Ecto neural progenitor cell (in vitro differentiated cells): Measurements from ENCODE around the gene ATF1.

Experiments used
- DNase-seq: peaks from one replicate; pipeline ENCODE4 v3.0.0-alpha.2; 2018; ENCODE audit warnings: low spot score

ATF1 gene

GRCh38 chr12:50763639-50764285 lies at the start of gene ATF1:
Gene ATF1 (plus strand): TSS chr12:50764101. CDS start chr12:50780146, 16,045 bp downstream.
- DNase-seq, result peak; percentile 97

GRCh38 chr12:50715174-50715573 lies 48.7 kb upstream of the ATF1 start:
- DNase-seq, result no peak

DNA sequence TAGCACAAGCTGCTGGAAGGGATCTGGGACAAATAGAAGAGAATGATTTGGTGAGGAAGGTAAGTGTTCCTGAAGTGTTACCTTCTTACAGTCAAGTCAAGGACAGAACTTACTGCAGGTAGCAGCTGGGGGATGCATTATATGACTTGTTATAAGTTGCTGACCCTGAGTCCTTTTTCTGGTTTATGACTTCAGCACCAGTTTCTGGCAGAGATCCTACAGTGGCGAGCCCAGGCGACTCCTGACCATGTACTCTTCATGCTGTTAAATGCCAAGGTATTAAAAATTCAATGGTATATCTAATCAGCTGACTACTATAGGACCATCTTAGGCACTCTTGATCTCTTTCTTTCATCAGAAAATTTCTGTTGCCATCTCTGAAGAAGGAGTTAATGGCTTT lies 45.1 kb upstream of the ATF1 start:
- no peak for DNase-seq

GRCh38 chr12:50720085-50720484 lies 43.8 kb upstream of the ATF1 start:
- DNase-seq, result no peak

- no peak for DNase-seq
These were observed 43.4 kb upstream of the ATF1 start for GRCh38 chr12:50720501-50720900.

GRCh38 chr12:50723865-50724264 lies 40.0 kb upstream of the ATF1 start:
- DNase-seq, result no peak

DNA sequence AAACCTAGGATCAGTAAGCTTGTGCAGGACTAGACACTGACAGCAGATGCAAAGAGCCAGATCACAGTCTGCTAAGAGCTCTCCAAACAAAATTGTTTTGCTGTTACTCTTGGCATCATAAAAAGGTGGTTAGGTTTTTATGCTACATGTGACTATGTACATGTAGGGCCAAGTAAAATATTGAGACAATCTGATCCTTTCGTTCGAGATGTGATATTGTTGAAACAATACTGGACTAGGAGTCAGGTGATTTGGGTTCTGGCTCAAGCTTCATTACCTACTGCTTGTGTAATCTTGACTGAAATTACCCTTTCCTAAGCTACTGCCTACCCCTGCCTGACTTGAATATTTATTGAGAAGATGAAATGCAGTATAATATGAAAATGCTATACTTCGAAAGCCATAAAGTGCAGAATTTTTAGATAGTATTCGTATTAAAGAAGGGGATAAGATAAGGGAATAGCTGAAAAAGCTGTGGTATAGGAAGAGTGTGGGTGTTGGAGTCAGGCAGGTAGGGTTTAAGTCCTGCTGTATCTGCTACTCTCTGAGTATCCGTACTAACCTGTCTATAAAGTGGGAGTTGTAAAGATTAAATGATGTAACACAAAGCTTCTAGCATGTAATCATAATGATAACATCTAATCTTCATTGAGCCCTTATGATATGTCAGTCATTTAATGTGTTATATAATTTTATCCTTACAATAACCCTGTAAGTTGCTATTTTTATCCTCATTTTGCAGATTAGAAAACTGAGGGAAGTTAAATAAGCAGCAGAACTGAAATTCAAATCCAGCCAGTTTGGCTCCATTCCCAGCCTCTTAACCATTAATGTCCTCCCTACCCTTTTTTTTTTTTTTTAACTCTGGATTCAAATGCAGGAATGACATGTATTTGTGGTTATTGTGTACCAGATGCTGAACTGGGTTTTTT lies 38.6 kb upstream of the ATF1 start:
- no peak for DNase-seq

DNA sequence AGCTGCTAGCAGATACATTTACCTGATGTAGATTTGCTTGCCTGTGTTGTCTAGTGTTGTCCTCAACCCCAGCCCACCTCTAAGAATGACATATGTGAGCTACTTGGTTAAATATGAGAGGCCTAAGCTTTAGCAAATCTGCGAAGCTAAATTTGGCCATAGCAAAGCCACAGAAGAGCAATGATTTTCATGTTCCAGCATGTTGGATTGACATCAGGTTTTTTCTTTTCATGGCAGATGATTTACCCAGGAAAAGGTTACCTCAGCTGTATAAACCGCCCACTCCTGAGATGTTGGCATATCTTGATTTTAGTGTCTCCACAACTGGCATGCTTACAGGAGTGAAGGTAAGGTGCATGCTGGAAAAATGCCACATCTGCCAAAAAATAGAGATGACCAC lies 36.4 kb upstream of the ATF1 start:
- DNase-seq, result no peak

- DNase-seq, result no peak
These were observed 35.5 kb upstream of the ATF1 start for GRCh38 chr12:50728417-50728816.

DNA sequence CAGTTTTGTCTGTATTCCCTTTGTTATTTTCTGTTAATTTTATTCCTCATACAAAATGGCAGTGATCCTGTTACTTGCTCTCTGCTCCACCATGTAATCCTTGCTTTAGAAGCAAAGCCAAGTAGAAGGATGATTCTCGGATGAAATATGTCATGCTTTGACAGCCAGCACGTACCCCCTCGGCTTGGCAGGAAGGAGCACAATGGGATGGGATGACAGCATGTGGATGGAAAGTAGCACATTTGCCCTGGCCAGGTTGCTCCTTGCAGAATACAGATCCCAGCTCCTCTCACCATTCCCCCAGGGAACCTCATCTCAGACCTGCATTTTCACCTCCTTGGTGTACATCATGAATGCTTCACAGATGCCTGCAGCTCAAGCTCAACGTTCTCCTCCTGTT lies 35.1 kb upstream of the ATF1 start:
- DNase-seq, result no peak

DNA sequence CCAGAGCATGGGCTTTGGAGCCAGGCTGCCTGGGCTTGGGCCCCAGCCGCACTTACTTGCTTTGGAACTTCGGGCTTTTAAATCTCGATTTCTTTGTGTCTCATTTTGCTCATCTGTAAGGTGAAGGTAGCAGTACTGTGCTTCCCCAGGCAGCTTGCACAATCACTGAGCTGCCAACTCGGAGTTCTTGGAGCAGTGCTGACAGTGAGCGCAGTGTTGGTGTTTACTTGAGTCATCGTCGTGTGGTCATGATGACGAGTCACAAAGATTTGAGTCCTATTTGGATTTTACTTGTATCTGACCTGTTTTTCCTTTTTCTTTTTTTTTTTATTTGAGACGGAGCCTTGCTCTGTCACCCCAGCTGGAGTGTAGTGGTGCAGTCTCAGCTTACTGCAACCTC lies 31.3 kb upstream of the ATF1 start:
- DNase-seq, result no peak

DNA sequence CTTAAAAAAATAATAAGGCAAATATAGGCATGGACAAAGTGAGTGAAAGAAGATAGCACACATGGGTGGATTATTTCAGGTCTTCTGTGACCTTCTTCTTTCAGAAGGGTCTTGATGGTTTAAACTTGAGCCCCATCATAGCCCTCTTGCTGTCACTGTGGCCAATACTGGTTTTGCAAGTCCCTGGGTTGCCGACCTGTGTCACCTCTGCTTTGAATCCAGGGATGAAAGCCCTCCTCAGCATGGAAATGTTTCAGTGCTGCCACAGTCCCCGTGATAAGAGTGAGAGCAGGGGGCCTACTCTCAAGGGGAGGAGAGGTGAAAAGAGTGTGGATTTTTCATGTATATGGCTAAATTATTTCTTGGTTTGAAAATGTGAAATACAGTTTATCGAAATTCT lies 30.2 kb upstream of the ATF1 start:
- DNase-seq, result no peak

DNA sequence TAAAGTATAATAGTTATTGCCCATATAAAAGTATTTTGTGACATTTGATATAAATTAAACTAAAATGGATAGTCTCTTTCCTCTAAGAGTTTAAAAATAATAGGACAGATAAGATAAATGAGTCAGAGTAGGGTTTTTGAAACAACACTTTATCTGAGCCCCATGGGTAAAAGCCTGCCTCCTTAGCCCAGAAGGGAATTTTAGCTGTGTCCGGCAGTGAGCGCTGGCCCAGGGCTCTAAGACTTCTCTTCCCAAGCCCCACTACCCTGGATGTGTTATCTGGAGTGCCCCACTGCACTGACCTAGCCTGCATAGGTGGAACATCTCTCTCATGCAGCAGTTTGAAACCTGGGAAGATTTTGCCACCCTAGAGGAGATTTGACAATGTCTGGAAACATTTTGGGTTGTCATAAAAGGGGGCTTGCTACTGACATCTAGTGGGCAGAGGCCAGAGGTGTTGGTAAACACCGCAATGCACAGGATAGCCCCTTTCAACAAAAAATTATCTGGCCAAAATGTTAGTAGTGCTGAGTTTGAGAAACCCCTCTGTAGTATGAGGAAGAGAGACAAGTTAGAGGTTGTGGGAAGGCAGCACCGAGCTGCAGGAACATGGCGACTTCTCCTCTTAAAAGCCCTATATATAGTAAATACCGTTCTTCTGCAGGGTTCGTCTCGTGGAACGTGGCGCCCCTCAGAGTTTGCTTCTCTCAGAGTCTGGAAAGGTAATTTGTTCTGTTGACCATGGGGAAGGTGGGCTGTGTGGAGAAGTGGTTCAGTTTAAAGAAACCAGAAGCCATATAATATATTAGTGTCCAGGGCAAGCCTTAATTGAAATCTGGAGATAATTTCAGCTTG lies 29.3 kb upstream of the ATF1 start:
- DNase-seq, result no peak

- no peak for DNase-seq
These were observed 24.3 kb upstream of the ATF1 start for GRCh38 chr12:50739611-50740010.

GRCh38 chr12:50740307-50740706 lies 23.6 kb upstream of the ATF1 start:
- no peak for DNase-seq

- DNase-seq, result no peak
These were observed 21.1 kb upstream of the ATF1 start for GRCh38 chr12:50742776-50743175.

- DNase-seq, result no peak
These were observed 18.0 kb upstream of the ATF1 start for GRCh38 chr12:50745861-50746260.

- DNase-seq, result no peak
These were observed 17.5 kb upstream of the ATF1 start for GRCh38 chr12:50746431-50746830.

DNA sequence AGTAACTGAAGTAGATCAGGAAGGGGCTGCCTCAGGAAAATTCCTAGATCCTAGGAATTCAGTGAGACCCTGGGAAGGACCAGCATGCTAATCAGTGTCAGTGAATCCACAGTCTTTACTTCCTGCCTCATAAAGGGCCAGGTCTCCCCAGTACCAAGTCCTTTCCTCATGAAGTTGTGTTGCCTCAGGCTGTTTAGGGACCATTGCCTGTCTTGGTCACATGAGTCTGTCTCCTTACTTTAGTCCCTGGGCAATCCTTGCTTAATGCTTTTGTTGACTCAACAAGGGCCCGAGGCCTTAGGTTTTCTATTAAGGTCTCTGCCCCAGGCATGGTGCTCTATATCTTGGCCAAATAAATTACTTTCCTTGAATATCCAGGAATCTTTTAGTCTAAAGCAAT lies 16.1 kb upstream of the ATF1 start:
- DNase-seq, result no peak

GRCh38 chr12:50749459-50749882 lies 14.4 kb upstream of the ATF1 start:
- DNase-seq, result no peak

- DNase-seq, result no peak
These were observed 13.5 kb upstream of the ATF1 start for GRCh38 chr12:50750366-50750765.

DNA sequence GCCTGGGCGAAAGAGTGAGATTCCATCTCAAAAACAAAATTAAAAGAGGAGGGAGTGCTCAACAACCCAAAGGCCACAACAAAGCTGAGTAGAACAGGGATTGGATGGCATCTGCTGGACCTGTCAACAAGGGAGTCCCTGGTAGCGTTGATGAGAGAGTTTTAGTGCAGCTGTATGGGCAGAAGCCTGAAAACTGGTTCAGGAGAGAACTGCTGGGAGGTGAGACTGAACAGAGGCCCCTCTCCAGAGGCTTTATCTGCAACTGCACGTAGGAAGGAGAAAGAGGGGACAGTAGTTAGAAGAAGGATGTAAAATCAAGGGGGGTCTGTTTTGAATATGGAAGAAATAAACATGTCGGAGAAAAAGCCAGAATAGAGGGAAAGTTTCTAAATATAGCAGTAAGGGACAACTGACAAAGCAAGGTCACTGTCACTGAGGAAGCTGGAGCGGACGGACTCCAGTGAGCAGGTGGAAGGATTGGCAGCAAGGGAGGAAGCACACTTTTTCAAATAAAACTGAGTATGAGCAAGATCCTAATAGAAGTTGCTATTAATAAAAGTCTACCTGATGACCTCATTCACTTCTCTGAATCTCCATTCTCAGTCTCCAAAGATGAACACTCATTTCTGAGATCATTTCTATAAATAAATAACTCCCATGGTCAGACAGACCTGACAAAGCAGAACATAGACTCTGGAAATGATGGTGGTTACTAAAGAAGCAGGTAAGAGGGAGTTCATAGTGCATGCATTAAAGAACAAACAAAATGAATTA lies 11.8 kb upstream of the ATF1 start:
- DNase-seq, result no peak
